Esophagus muscularis mucosa (tissue), 4 donors: ENCODE measurements around the gene RIT1. TPM values are rescaled to one million over a fixed set of nuclear protein-coding genes. Genes with fewer than 3 reads are reported as not detected.
A peak's percentile ranks its signal among the peaks of the same experiment; 100 is the strongest.

Experiments used
- DNase-seq: peaks from one replicate; pipeline ENCODE4 v3.0.0-alpha.2; 2017; ENCODE audit errors: extremely low spot score
- H3K27ac ChIP-seq, 4 donors: fragments of 200-600 bp; sonication (generic); replicated peaks in 1 of 4; 1 replicate in 3 of 4; 2 replicates in 1 of 4; pipeline ENCODE4 v1.5.1; 2016 to 2019; ENCODE audit warnings: mild to moderate bottlenecking in 1 of 4
- H3K27me3 ChIP-seq, 4 donors: fragments of 200-600 bp; sonication (generic); one replicate each; pipeline versions ENCODE4 v1.5.1 to v1.6.0; 2016 to 2019
- H3K36me3 ChIP-seq, 4 donors: fragments of 200-600 bp; sonication (generic); one replicate each; pipeline ENCODE4 v1.5.1; 2016 to 2019
- H3K4me1 ChIP-seq, 4 donors: fragments of 200-600 bp; sonication (generic); one replicate each; pipeline ENCODE4 v1.5.1; 2016 to 2019
- H3K4me3 ChIP-seq, 4 donors: fragments of 200-600 bp; sonication (generic); 1 replicate in 2 of 4; 2 replicates in 2 of 4; pipeline ENCODE4 v1.5.1; 2016 to 2019; ENCODE audit warnings: mild to moderate bottlenecking in 4 of 4, moderate library complexity in 1 of 4
- H3K9me3 ChIP-seq, 4 donors: fragments of 200-600 bp; sonication (generic); 1 replicate in 3 of 4; 2 replicates in 1 of 4; pipeline ENCODE4 v1.5.1; 2016 to 2019
- CTCF ChIP-seq, 3 experiments: fragments of 200-600 bp in 2 of 3; fragments of 450-650 bp in 1 of 3; sonication (generic) in 2 of 3; IDR thresholded peaks; one replicate each; pipeline ENCODE4 v1.5.1; 2017 to 2019; ENCODE audit warnings: antibody characterized with exemption in 3 of 3, mild to moderate bottlenecking in 2 of 3, moderate library complexity in 1 of 3
- EP300 ChIP-seq: sonication (generic); formaldehyde crosslinking; IDR thresholded peaks from one replicate; pipeline ENCODE4 v1.6.1; 2017; ENCODE audit warnings: antibody characterized with exemption
- POLR2A ChIP-seq: fragments of 450-650 bp; IDR thresholded peaks from one replicate; pipeline ENCODE4 v1.6.1; 2017; ENCODE audit warnings: antibody characterized with exemption, moderate library complexity, mild to moderate bottlenecking, low read depth
- POLR2AphosphoS5 ChIP-seq, 2 donors: sonication (generic); formaldehyde crosslinking; IDR thresholded peaks; one replicate each; pipeline ENCODE4 v1.6.1; 2017; ENCODE audit warnings: antibody characterized with exemption in 2 of 2
- WGBS: methylation state at CpG from one replicate; pipeline ENCODE4 v1.1.5; 2018; 5-methylcytosine and 5-hydroxymethylcytosine counted together
- intact Hi-C: fragments of 100-400 bp; cut with DNase I; formaldehyde crosslinking; loops from one replicate; pipeline ENCODE4 v1.15.1; 2023
- small RNA-seq, 3 donors: library from RNA; depleted of rRNA; stranded (forward); fragments of <200 nt; gene quantifications; one replicate each; pipeline ENCODE3, GENCODE V24; 2016
- total RNA-seq, 4 donors: library from RNA; depleted of rRNA; stranded (reverse); fragments of >200 nt; gene quantifications; one replicate each; pipeline versions ENCODE4 v1.1.0 to v1.2.1, GENCODE V29; 2016

RIT1 gene
- total RNA-seq, 4 donors from 2014 or later = 23.0 to 36.8 (median 32.3) TPM

- Histone ChIP-seq H3K27ac (peak within 1 kb of the TSS; percentile 79 to 87 (median 84)), H3K4me3 (peak within 1 kb of the TSS; percentile 69 to 76 (median 70)), H3K27me3 (no peaks in the 10 kb centered on the region), H3K9me3 (no peaks in the 10 kb centered on the region), H3K36me3 (peaks cover 13 to 32% (median 26%) of the 10 kb centered on the region in 4 donors), H3K4me1 (peaks cover 22 to 50% (median 43%) of the 10 kb centered on the region in 4 donors)
- TF ChIP-seq EP300 (no peak), POLR2AphosphoS5 (IDR thresholded peaks at IDR 0.05) (peak; percentile 82 to 98), POLR2A (no peak), CTCF (IDR thresholded peaks at IDR 0.05) (peak in 1 of 3 experiments; percentile 26)
- intact Hi-C loops = no loop called here
- DNase-seq = peak; percentile 96
- WGBS = 15% methylated on average over 44 of the region's 46 CpGs
These were observed 53.9 kb downstream of the RIT1 start, which contains the start of gene GON4L for GRCh38 chr1:155856975-155857930. Gene GON4L (minus strand): TSS chr1:155857214. CDS start chr1:155853780, 3,434 bp downstream.

DNA sequence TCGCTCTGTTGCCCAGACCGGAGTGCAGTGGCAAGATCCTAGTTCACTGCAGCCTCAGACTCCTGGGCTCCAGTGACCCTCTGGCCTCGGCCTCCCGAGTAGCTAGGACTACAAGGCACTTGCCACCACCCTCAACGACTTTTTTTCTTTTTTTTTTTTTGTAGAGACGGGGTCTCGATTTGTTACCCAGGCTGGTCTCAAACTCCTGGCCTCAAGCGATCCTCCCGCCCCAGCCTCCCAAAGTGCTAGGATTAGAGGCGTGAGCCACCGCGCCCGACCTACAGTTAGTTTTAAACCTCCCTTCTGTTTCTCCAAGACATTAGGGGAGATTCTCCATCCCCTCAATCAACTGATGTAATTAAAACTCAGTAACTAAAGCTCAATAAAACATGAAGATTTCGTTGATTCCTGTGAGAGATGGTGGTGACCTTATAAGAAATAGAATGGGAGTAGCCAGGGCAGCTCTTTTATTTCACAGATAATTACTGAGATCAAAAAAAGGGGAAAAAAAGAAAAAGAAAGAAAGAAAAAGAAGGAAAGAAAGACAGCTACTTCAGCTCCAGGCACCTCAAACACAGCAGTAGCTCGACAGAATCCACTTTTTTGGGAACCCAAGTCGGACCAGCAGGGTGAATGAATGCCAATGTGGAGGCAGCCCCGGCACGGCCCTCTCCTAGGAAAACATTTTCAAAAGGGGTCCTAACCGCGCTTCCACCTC, 54.7 kb downstream of the RIT1 start:
- Histone ChIP-seq H3K4me1 (peaks cover 22 to 58% (median 43%) of the 10 kb centered on the region in 4 donors), H3K27ac (peak overlapping the region; percentile 79 to 87 (median 84)), H3K27me3 (no peaks in the 10 kb centered on the region), H3K36me3 (peaks cover 16 to 40% (median 34%) of the 10 kb centered on the region in 4 donors), H3K9me3 (no peaks in the 10 kb centered on the region), H3K4me3 (peak overlapping the region; percentile 69 to 76 (median 70))
- 58% methylated on average over 20 of the region's 20 CpGs for WGBS
- intact Hi-C loops = no loop called here
- DNase-seq = no peak
- TF ChIP-seq POLR2A = no peak
- no peak for TF ChIP-seq EP300

DNA sequence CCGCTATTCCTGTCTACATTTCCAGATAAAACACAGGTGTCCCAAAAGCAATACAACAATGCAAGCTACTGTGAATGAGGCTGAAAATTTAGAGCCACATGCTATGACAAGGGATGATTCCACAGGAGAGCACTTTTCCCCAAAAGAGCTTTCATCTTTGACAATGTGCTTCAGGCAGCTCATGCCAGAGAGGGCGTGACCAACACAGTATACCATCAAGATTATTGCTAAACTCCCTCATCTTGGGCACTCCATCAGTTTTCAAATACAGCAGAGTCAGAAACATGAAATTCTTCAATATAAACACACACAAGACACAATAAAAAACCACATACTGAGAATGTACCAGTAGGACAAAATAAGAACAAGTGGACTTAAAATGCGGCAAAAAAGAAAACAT, 60.8 kb downstream of the RIT1 start:
- Histone ChIP-seq H3K9me3 (no peaks in the 10 kb centered on the region), H3K36me3 (peaks cover 16 to 76% (median 59%) of the 10 kb centered on the region in 4 donors), H3K4me3 (no peak overlapping the region), H3K27ac (no peak overlapping the region), H3K27me3 (no peaks in the 10 kb centered on the region), H3K4me1 (peaks cover 7 to 40% (median 13%) of the 10 kb centered on the region in 4 donors)
- 89% methylated on average over 3 of the region's 3 CpGs for WGBS
- TF ChIP-seq POLR2A = no peak
- TF ChIP-seq POLR2AphosphoS5 (IDR thresholded peaks at IDR 0.05) = no peak
- no peak for TF ChIP-seq EP300
- TF ChIP-seq CTCF (IDR thresholded peaks at IDR 0.05) = no peak
- intact Hi-C loops = no loop called here
- DNase-seq = no peak

- Histone ChIP-seq H3K27ac (no peak overlapping the region), H3K36me3 (peaks cover 10 to 75% (median 41%) of the 10 kb centered on the region in 4 donors), H3K9me3 (no peaks in the 10 kb centered on the region), H3K4me1 (peaks cover 7 to 44% (median 19%) of the 10 kb centered on the region in 4 donors), H3K27me3 (no peaks in the 10 kb centered on the region), H3K4me3 (no peak overlapping the region)
- TF ChIP-seq EP300 (no peak), CTCF (IDR thresholded peaks at IDR 0.05) (no peak), POLR2AphosphoS5 (IDR thresholded peaks at IDR 0.05) (no peak), POLR2A (no peak)
- intact Hi-C loops = no loop called here
- DNase-seq = no peak
- WGBS = 91% methylated on average over 1 of the region's 1 CpG
These were observed 63.2 kb downstream of the RIT1 start for GRCh38 chr1:155847823-155848529.

Small RNAs within 50 kb of the gene (small RNA-seq; reads per million reads assigned to genes)
- gene MIR6738 = 0 reads per million in 3 donors
- 0 reads per million in 3 donors for gene RF00015
- gene SCARNA4 = 0 reads per million in 3 donors
- 65.5 to 144 (median 83.8) reads per million in 3 donors for gene SNORA80E

Other genes starting within 250 kb of the RIT1 start
- gene YY1AP1, start 222.6 kb downstream of the RIT1 start, total RNA-seq = 100 to 1,000 TPM; 136 to 164 (median 144) TPM
- 100 to 1,000 TPM in 1 of 4 donors, 10 to 100 TPM in 3; 73.5 to 131 (median 87.9) TPM for gene DAP3, start 222.3 kb downstream of the RIT1 start, total RNA-seq
- gene GON4L, start 54.1 kb downstream of the RIT1 start, total RNA-seq = 10 to 100 TPM; 26.5 to 49.8 (median 28.3) TPM
- 10 to 100 TPM in 3 of 4 donors, 1 to 10 TPM in 1; 8.3 to 25.2 (median 20.3) TPM for gene SYT11, start 51.8 kb downstream of the RIT1 start, total RNA-seq
- 10 to 100 TPM; 25.8 to 41.5 (median 29.2) TPM for gene KHDC4, start 23.1 kb upstream of the RIT1 start, total RNA-seq
- not detected for gene RXFP4, start 30.3 kb upstream of the RIT1 start, total RNA-seq
- gene ARHGEF2, start 67.2 kb upstream of the RIT1 start, total RNA-seq = 100 to 1,000 TPM in 2 of 4 donors, 10 to 100 TPM in 2; 54.0 to 130 (median 91.8) TPM
- 100 to 1,000 TPM; 118 to 229 (median 137) TPM for gene SSR2, start 109.6 kb upstream of the RIT1 start, total RNA-seq
- 10 to 100 TPM; 17.4 to 33.3 (median 26.0) TPM for gene UBQLN4, start 142.4 kb upstream of the RIT1 start, total RNA-seq
- 100 to 1,000 TPM in 1 of 4 donors, 10 to 100 TPM in 3; 59.3 to 106 (median 75.5) TPM for gene LAMTOR2, start 143.4 kb upstream of the RIT1 start, total RNA-seq
- gene RAB25, start 149.8 kb upstream of the RIT1 start, total RNA-seq = not detected
- 1 to 10 TPM in 1 of 4 donors, under 1 TPM in 3; under 0.01 to 1.6 (median 0.66) TPM for gene MEX3A, start 171.1 kb upstream of the RIT1 start, total RNA-seq
- 100 to 1,000 TPM; 311 to 589 (median 380) TPM for gene LMNA, start 203.4 kb upstream of the RIT1 start, total RNA-seq
- 1 to 10 TPM; 1.7 to 4.1 (median 2.6) TPM for gene SEMA4A, start 242.2 kb upstream of the RIT1 start, total RNA-seq